Measurements from ENCODE around the gene RBSN.

The RBSN gene

GRCh38 chr3:15071699-15072098 is 27.2 kb downstream of the RBSN start:
- Histone ChIP-seq H3K4me3 (ENCODE audit: low read depth, low read length) (no peak overlapping the region), H3K9me3 (ENCODE audit: control insufficient read depth, insufficient read depth, low read depth, low read length) (no peaks in the 10 kb centered on the region), H3K27ac (ENCODE audit: extremely low read depth, low read depth, low read length) (no peak overlapping the region), H3K4me1 (ENCODE audit: control insufficient read depth, insufficient read depth, low read length) (no peaks in the 10 kb centered on the region), H3K36me3 (ENCODE audit: control insufficient read depth in 2 of 2, insufficient read depth in 1 of 2, low read length in 2 of 2) (peaks cover 24 to 61% of the 10 kb centered on the region in 2 experiments)
- TF ChIP-seq ZNF416 (tag by site-specific recombination; IDR thresholded peaks at IDR 0.05) (no peak), ZNF16 (tag by site-specific recombination; IDR thresholded peaks at IDR 0.05; ENCODE audit: low read depth) (no peak), ZNF791 (tag by site-specific recombination; IDR thresholded peaks at IDR 0.05) (no peak), ZIC2 (tag by site-specific recombination; IDR thresholded peaks at IDR 0.05) (no peak), MEIS1 (CRISPR knock-in tag; IDR thresholded peaks at IDR 0.05; ENCODE audit: borderline replicate concordance) (no peak), ZNF239 (tag by site-specific recombination; IDR thresholded peaks at IDR 0.05) (no peak), ZNF19 (tag by site-specific recombination; IDR thresholded peaks at IDR 0.05; ENCODE audit: low read depth) (no peak), ZFP37 (tag by site-specific recombination; IDR thresholded peaks at IDR 0.05) (no peak), ZSCAN23 (tag by site-specific recombination; IDR thresholded peaks at IDR 0.05) (no peak), ZNF350 (tag by site-specific recombination; IDR thresholded peaks at IDR 0.05) (no peak), GLI4 (tag by site-specific recombination; IDR thresholded peaks at IDR 0.05) (no peak)
- TF ChIP-seq, protein P1, sequence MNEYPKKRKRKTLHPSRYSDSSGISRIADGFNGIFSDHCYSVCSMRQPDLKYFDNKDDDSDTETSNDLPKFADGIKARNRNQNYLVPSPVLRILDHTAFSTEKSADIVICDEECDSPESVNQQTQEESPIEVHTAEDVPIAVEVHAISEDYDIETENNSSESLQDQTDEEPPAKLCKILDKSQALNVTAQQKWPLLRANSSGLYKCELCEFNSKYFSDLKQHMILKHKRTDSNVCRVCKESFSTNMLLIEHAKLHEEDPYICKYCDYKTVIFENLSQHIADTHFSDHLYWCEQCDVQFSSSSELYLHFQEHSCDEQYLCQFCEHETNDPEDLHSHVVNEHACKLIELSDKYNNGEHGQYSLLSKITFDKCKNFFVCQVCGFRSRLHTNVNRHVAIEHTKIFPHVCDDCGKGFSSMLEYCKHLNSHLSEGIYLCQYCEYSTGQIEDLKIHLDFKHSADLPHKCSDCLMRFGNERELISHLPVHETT (tag by site-specific recombination; IDR thresholded peaks at IDR 0.05), result no peak
- ChIA-PET POLR2A (no interaction called here), CTCF (interaction anchor here (0.6 kb wide), 1 partner anchor 130 kb away, joined by 3 read pairs; no protein-coding TSS in a partner anchor)

- no peaks in the 10 kb centered on the region for H3K4me1 ChIP-seq (ENCODE audit: control insufficient read depth, insufficient read depth, low read length)
- ChIA-PET CTCF (interaction anchor here (1.2 kb wide), 1 partner anchor 39 kb away, joined by 3 read pairs; no protein-coding TSS in a partner anchor), POLR2A (no interaction called here)
- H3K36me3 ChIP-seq (ENCODE audit: control insufficient read depth in 2 of 2, insufficient read depth in 1 of 2, low read length in 2 of 2), result peaks cover 15 to 38% of the 10 kb centered on the region in 2 experiments
- TF ChIP-seq ZNF776 (tag by site-specific recombination; IDR thresholded peaks at IDR 0.05; ENCODE audit: borderline replicate concordance) (no peak), ZNF366 (tag by site-specific recombination; conservative IDR thresholded peaks at IDR 0.05) (no peak), ZNF223 (tag by site-specific recombination; IDR thresholded peaks at IDR 0.05) (no peak), SCRT1 (tag by site-specific recombination; IDR thresholded peaks at IDR 0.05; ENCODE audit: borderline replicate concordance) (no peak), ZNF785 (tag by site-specific recombination; IDR thresholded peaks at IDR 0.05) (no peak), ZNF169 (tag by site-specific recombination; IDR thresholded peaks at IDR 0.05) (no peak), ZNF843 (tag by site-specific recombination; IDR thresholded peaks at IDR 0.05) (no peak), YY1 (tag by site-specific recombination; IDR thresholded peaks at IDR 0.05) (no peak), ZNF521 (tag by site-specific recombination; IDR thresholded peaks at IDR 0.05) (no peak), ZNF112 (tag by site-specific recombination; IDR thresholded peaks at IDR 0.05) (no peak), ZNF610 (tag by site-specific recombination; IDR thresholded peaks at IDR 0.05; ENCODE audit: borderline replicate concordance) (no peak), ZNF548 (tag by site-specific recombination; IDR thresholded peaks at IDR 0.05) (no peak), ZNF350 (tag by site-specific recombination; IDR thresholded peaks at IDR 0.05) (no peak), ZNF658 (tag by site-specific recombination; IDR thresholded peaks at IDR 0.05) (no peak), KLF7 (tag by site-specific recombination; IDR thresholded peaks at IDR 0.05; ENCODE audit: borderline replicate concordance) (no peak), ZBTB17 (tag by site-specific recombination; IDR thresholded peaks at IDR 0.05) (no peak)
- TF ChIP-seq, protein P2, sequence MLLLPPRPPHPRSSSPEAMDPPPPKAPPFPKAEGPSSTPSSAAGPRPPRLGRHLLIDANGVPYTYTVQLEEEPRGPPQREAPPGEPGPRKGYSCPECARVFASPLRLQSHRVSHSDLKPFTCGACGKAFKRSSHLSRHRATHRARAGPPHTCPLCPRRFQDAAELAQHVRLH (tag by site-specific recombination; IDR thresholded peaks at IDR 0.05), result no peak
- TF ChIP-seq, protein P3, sequence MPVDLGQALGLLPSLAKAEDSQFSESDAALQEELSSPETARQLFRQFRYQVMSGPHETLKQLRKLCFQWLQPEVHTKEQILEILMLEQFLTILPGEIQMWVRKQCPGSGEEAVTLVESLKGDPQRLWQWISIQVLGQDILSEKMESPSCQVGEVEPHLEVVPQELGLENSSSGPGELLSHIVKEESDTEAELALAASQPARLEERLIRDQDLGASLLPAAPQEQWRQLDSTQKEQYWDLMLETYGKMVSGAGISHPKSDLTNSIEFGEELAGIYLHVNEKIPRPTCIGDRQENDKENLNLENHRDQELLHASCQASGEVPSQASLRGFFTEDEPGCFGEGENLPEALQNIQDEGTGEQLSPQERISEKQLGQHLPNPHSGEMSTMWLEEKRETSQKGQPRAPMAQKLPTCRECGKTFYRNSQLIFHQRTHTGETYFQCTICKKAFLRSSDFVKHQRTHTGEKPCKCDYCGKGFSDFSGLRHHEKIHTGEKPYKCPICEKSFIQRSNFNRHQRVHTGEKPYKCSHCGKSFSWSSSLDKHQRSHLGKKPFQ (tag by site-specific recombination; IDR thresholded peaks at IDR 0.05), result no peak
- TF ChIP-seq, protein P4, sequence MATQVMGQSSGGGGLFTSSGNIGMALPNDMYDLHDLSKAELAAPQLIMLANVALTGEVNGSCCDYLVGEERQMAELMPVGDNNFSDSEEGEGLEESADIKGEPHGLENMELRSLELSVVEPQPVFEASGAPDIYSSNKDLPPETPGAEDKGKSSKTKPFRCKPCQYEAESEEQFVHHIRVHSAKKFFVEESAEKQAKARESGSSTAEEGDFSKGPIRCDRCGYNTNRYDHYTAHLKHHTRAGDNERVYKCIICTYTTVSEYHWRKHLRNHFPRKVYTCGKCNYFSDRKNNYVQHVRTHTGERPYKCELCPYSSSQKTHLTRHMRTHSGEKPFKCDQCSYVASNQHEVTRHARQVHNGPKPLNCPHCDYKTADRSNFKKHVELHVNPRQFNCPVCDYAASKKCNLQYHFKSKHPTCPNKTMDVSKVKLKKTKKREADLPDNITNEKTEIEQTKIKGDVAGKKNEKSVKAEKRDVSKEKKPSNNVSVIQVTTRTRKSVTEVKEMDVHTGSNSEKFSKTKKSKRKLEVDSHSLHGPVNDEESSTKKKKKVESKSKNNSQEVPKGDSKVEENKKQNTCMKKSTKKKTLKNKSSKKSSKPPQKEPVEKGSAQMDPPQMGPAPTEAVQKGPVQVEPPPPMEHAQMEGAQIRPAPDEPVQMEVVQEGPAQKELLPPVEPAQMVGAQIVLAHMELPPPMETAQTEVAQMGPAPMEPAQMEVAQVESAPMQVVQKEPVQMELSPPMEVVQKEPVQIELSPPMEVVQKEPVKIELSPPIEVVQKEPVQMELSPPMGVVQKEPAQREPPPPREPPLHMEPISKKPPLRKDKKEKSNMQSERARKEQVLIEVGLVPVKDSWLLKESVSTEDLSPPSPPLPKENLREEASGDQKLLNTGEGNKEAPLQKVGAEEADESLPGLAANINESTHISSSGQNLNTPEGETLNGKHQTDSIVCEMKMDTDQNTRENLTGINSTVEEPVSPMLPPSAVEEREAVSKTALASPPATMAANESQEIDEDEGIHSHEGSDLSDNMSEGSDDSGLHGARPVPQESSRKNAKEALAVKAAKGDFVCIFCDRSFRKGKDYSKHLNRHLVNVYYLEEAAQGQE (tag by site-specific recombination; IDR thresholded peaks at IDR 0.05), result no peak
- H3K9me3 ChIP-seq (ENCODE audit: control insufficient read depth, insufficient read depth, low read depth, low read length), result no peaks in the 10 kb centered on the region
- H3K4me3 ChIP-seq (ENCODE audit: low read depth, low read length), result no peak overlapping the region
- H3K27ac ChIP-seq (ENCODE audit: extremely low read depth, low read depth, low read length), result no peak overlapping the region
Observed at GRCh38 chr3:15069441-15069840, 29.5 kb downstream of the RBSN start.

All from HEK293 (cell line).